ENCODE measurements around the gene BNIP2.

Gene BNIP2, protein sequence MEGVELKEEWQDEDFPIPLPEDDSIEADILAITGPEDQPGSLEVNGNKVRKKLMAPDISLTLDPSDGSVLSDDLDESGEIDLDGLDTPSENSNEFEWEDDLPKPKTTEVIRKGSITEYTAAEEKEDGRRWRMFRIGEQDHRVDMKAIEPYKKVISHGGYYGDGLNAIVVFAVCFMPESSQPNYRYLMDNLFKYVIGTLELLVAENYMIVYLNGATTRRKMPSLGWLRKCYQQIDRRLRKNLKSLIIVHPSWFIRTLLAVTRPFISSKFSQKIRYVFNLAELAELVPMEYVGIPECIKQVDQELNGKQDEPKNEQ

DNA sequence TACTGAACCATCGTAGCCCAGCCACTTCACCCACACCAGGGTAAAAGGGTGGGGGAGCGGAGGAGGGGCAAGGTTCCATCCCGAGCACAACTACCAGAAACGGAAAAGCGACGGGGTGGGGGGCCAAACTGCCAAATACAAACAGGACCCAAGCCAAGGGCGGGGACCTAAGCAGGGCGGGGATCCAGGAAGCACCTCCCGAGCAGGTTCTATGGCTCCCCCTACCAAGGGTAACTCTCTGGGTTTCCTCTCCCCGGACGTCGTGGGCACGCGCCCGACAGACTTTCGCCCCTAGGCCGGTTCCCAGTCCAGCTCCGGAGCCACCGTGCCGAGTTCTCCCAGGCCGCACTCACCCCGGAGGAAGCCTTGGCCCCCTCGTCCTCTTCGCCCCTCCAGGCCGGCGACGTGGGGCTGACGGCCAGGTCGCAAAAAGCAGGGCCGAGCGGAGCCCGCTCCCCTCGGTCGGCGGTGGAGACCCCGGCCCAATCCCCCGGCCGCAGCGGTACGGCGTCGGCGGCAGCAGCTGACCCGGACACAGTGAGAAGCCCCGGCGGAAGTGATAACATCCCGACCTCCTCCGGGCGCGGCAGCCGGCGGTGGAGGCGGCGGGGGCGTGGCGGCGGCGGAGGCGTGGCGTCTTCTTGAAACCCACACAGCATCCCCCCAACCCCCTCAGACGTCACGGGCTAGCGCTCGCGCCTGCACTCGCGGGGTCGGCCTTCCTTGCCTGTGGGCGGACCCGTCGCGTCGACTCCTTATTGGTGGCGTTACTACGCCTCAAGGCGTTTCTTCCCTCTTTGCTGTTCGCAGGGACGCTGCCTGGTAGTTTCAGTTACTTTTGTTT lies at the start of gene BNIP2:
Gene BNIP2 (minus strand): TSS at position 539 of the 844 bp plus-strand sequence. CDS start 6,863 bp downstream, outside the sequence.
- TF ChIP-seq, protein P1, sequence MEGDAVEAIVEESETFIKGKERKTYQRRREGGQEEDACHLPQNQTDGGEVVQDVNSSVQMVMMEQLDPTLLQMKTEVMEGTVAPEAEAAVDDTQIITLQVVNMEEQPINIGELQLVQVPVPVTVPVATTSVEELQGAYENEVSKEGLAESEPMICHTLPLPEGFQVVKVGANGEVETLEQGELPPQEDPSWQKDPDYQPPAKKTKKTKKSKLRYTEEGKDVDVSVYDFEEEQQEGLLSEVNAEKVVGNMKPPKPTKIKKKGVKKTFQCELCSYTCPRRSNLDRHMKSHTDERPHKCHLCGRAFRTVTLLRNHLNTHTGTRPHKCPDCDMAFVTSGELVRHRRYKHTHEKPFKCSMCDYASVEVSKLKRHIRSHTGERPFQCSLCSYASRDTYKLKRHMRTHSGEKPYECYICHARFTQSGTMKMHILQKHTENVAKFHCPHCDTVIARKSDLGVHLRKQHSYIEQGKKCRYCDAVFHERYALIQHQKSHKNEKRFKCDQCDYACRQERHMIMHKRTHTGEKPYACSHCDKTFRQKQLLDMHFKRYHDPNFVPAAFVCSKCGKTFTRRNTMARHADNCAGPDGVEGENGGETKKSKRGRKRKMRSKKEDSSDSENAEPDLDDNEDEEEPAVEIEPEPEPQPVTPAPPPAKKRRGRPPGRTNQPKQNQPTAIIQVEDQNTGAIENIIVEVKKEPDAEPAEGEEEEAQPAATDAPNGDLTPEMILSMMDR (conservative IDR thresholded peaks at IDR 0.05; ENCODE audit: control insufficient read depth, insufficient read depth, low read depth, low read length) = no peak
- DNase-seq (ENCODE audit: low read depth) = peak; percentile 98
- H3K4me3 ChIP-seq (ENCODE audit: control insufficient read depth, low read depth, low read length) = peak within 1 kb of the TSS; percentile 91

- H3K4me3 ChIP-seq (ENCODE audit: control insufficient read depth, low read depth, low read length) = no peak overlapping the region
- TF ChIP-seq, protein P1 (conservative IDR thresholded peaks at IDR 0.05; ENCODE audit: control insufficient read depth, insufficient read depth, low read depth, low read length) = no peak
- no peak for DNase-seq (ENCODE audit: low read depth)
These were observed 49.6 kb upstream of the BNIP2 start for GRCh38 chr15:59738676-59739075.

DNA sequence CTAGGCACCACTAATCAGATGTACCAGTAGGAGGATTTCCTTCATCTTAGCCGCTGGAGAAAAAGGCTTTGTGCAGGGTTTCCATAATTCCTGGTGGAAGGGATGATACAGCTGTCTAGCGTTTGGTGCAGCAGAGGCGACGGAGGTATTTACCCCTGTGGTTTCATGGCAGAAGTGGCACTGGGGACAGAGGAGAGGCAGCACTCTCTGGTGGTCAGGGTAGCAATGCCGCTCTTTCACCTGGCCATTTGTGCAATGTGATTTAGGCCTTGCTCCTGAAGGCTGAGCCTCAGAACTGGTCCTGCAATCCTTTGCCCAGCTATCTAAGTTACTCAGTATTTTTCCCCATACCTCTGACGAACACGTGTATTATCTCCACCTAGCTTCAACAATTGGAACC lies 47.1 kb upstream of the BNIP2 start:
- TF ChIP-seq, protein P1 (conservative IDR thresholded peaks at IDR 0.05; ENCODE audit: control insufficient read depth, insufficient read depth, low read depth, low read length) = peak; percentile 35

GRCh38 chr15:59725151-59725486 lies 36.0 kb upstream of the BNIP2 start:
- no peak for DNase-seq (ENCODE audit: low read depth)
- H3K4me3 ChIP-seq (ENCODE audit: control insufficient read depth, low read depth, low read length) = no peak overlapping the region
- TF ChIP-seq, protein P1 (conservative IDR thresholded peaks at IDR 0.05; ENCODE audit: control insufficient read depth, insufficient read depth, low read depth, low read length) = no peak

More for the DNA sequence above, 47.1 kb upstream of the BNIP2 start:
- no peak for DNase-seq (ENCODE audit: low read depth)
- no peak overlapping the region for H3K4me3 ChIP-seq (ENCODE audit: control insufficient read depth, low read depth, low read length)

DNA sequence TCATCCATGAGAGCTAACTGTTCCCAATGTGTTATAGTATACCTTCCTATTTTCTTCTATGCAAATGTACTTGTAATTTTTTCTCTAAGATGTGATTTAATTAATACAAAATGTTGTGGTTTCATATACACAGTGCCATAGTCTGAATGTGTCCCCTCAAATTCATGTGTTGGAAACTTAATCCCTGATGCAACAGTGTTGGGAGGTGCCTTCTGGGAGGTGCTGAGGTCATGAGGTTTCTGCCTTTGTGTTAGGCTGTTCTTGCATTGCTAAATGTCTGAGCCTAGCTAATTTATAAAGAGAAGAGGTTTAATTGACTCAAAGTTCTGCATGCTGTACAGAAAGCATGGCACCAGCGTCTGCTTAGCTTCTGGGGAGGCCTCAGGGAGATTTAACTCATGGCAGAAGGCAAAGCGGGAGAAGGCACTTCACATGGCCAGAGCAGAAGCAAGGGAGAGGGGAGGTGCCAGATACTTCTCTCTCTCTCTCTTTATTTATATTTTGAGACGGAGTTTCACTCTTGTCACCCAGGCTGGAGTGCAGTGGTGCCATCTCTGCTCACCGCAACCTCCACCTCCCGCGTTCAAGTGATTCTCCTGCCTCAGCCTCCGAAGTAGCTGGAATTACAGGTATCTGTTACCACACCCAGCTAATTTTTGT lies 34.7 kb upstream of the BNIP2 start:
- TF ChIP-seq, protein P1 (conservative IDR thresholded peaks at IDR 0.05; ENCODE audit: control insufficient read depth, insufficient read depth, low read depth, low read length) = no peak
- DNase-seq (ENCODE audit: low read depth) = no peak
- no peak overlapping the region for H3K4me3 ChIP-seq (ENCODE audit: control insufficient read depth, low read depth, low read length)

DNA sequence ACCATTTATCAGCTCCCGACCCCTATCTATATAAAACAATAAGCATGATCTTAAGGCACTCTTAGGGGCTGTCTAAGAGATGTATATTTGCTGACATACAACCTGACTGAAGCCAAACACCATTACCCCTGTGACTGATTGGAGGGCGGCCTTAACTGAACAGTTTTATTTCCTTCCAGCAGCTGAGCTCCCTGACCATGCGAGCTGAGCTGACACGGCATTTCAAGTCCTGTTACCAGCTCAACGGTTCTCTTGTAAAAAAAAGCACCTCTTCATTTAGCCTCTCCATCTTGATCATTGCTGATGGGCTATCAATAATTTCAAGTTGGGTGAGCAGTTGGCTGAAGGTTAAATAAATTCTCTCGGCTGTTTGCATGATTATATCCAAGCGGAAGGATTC lies 33.4 kb upstream of the BNIP2 start:
- TF ChIP-seq, protein P1 (conservative IDR thresholded peaks at IDR 0.05; ENCODE audit: control insufficient read depth, insufficient read depth, low read depth, low read length) = no peak
- DNase-seq (ENCODE audit: low read depth) = no peak
- no peak overlapping the region for H3K4me3 ChIP-seq (ENCODE audit: control insufficient read depth, low read depth, low read length)

Data from fibroblast of mammary gland (primary cell).